GM12878 (cell line): ENCODE measurements around the gene TEX36. TPM values are rescaled to one million over a fixed set of nuclear protein-coding genes. Genes with fewer than 3 reads are reported as not detected.

Experiments
- ATAC-seq: fragments of 200-7000 bp; cut with Tn5 transposase; 3 replicates; pipeline ENCODE4 v1.9.1; 2020; ENCODE audit warnings: mild to moderate bottlenecking, moderate library complexity
- BruUV-seq: library from RNA; stranded (reverse); fragments of 400-500 nt; replicated peaks from 2 replicates; lab custom pipeline; 2021; lab: Mats Ljungman, UMichigan
- CTCF ChIA-PET: fragments of 300-600 bp; sonication (Branson Sonifier 250); formaldehyde crosslinking; extraction: SDS; loops from one replicate; lab custom pipeline; 2021; ENCODE audit warnings: inconsistent platforms; lab: Yijun Ruan, JAX
- POLR2A ChIA-PET: fragments of 350-600 bp; formaldehyde crosslinking; extraction: SDS; loops from one replicate; lab custom pipeline; 2021; ENCODE audit warnings: inconsistent platforms; lab: Charles Lee
- RAD21 ChIA-PET: fragments of 300-600 bp; sonication (Branson Sonifier 250); formaldehyde crosslinking; loops from one replicate; lab custom pipeline; 2023; ENCODE audit warnings: antibody characterized with exemption; ENCODE audit not compliant: unreplicated experiment; lab: Charles Lee
- SMC1A ChIA-PET: fragments of 300-600 bp; sonication (Branson Sonifier 250); formaldehyde crosslinking; loops from one replicate; lab custom pipeline; 2023; ENCODE audit not compliant: unreplicated experiment, uncharacterized antibody; lab: Charles Lee
- DNase-seq: peaks from one replicate; pipeline ENCODE4 v3.0.0-alpha.2; 2011; ENCODE audit warnings: low read depth, low spot score
- FAIRE-seq: peaks from 3 replicates; lab custom pipeline; 2011; peaks lifted over from hg19 to GRCh38; lab: Jason Lieb, UNC
- H2AFZ ChIP-seq: 2 replicates; pipeline ENCODE4 v1.6.0; 2011; ENCODE audit warnings: low read depth, low read length, control low read depth; ENCODE audit not compliant: control insufficient read depth
- H3K27ac ChIP-seq: 2 replicates; pipeline ENCODE4 v1.5.1; 2011; ENCODE audit warnings: control low read depth; ENCODE audit not compliant: control insufficient read depth, insufficient read depth
- H3K27me3 ChIP-seq, 2 experiments: replicated peaks in 1 of 2; 2 replicates each; pipeline versions ENCODE4 v1.6.0 to v1.6.1; 2011; ENCODE audit warnings: low read length in 1 of 2; ENCODE audit not compliant: control insufficient read depth in 2 of 2, insufficient read depth in 2 of 2
- H3K36me3 ChIP-seq, 2 experiments: 2 replicates each; pipeline ENCODE4 v1.5.1; 2011; ENCODE audit warnings: low read length in 1 of 2; ENCODE audit not compliant: control insufficient read depth in 2 of 2, insufficient read depth in 2 of 2
- H3K4me1 ChIP-seq: 2 replicates; pipeline ENCODE4 v1.6.1; 2011; ENCODE audit warnings: mild to moderate bottlenecking, low read length, moderate library complexity, mixed read lengths; ENCODE audit not compliant: control insufficient read depth, insufficient read depth
- H3K4me2 ChIP-seq: 2 replicates; pipeline ENCODE4 v1.6.0; 2011; ENCODE audit warnings: control low read depth; ENCODE audit not compliant: control insufficient read depth, insufficient read depth
- H3K4me3 ChIP-seq: fragments of 200-600 bp; sonication (generic); 2 replicates; pipeline ENCODE4 v1.5.1; 2016
- H3K79me2 ChIP-seq: 2 replicates; pipeline ENCODE4 v1.6.0; 2011; ENCODE audit warnings: low read length; ENCODE audit not compliant: control insufficient read depth, insufficient read depth
- H3K9ac ChIP-seq: 2 replicates; pipeline ENCODE4 v1.8.0; 2011; ENCODE audit warnings: low read length, control low read depth, mixed read lengths; ENCODE audit not compliant: control insufficient read depth, insufficient read depth
- H3K9me3 ChIP-seq: replicated peaks from 3 replicates; pipeline ENCODE4 v1.5.1; 2011; ENCODE audit warnings: mild to moderate bottlenecking, low read length; ENCODE audit not compliant: control insufficient read depth, insufficient read depth
- H4K20me1 ChIP-seq: 2 replicates; pipeline ENCODE4 v1.6.0; 2011; ENCODE audit not compliant: control insufficient read depth, insufficient read depth
- BHLHE40 ChIP-seq, 2 experiments: fragments of 450-650 bp in 1 of 2; IDR thresholded peaks; 2 replicates each; pipeline ENCODE4 v1.6.1; 2011 to 2017; ENCODE audit warnings: low read depth in 2 of 2, borderline replicate concordance in 1 of 2, improper control_type of control experiment in 1 of 2, low read length in 1 of 2, mild to moderate bottlenecking in 1 of 2
- CEBPB ChIP-seq, 2 experiments: fragments of 150-350 bp in 1 of 2; IDR thresholded peaks; 2 replicates each; pipeline ENCODE4 v1.6.1; 2012 to 2014; ENCODE audit warnings: low read depth in 2 of 2, low read length in 2 of 2, borderline replicate concordance in 1 of 2, inconsistent platforms in 1 of 2
- EED ChIP-seq: sonication (generic); IDR thresholded peaks from 2 replicates; pipeline ENCODE4 v1.6.1; 2016; ENCODE audit warnings: antibody characterized with exemption, low read depth
- HDAC2 ChIP-seq: fragments of 200-600 bp; sonication (generic); IDR thresholded peaks from 2 replicates; pipeline ENCODE4 v1.6.1; 2017
- IRF3 ChIP-seq: fragments of 450-650 bp; IDR thresholded peaks from 2 replicates; pipeline ENCODE4 v1.6.1; 2014; ENCODE audit warnings: mild to moderate bottlenecking
- NFYA ChIP-seq: IDR thresholded peaks from 2 replicates; pipeline ENCODE4 v1.6.1; 2011; ENCODE audit warnings: low read depth, mild to moderate bottlenecking, low read length, improper control_type of control experiment, borderline replicate concordance
- POLR2AphosphoS5 ChIP-seq: IDR thresholded peaks from 2 replicates; pipeline ENCODE4 v1.6.1; 2011; ENCODE audit warnings: mild to moderate bottlenecking, low read length, inconsistent platforms
- STAT1 ChIP-seq: fragments of 450-650 bp; conservative IDR thresholded peaks from 2 replicates; pipeline ENCODE4 v1.6.1; 2014; ENCODE audit warnings: antibody characterized with exemption, mild to moderate bottlenecking
- STAT3 ChIP-seq: IDR thresholded peaks from 2 replicates; pipeline ENCODE4 v1.6.1; 2011; ENCODE audit warnings: low read depth, low read length, improper control_type of control experiment
- ZBED1 ChIP-seq: IDR thresholded peaks from 2 replicates; pipeline ENCODE4 v1.6.1; 2016; ENCODE audit warnings: borderline replicate concordance
- ZNF217 ChIP-seq: fragments of 450-650 bp; IDR thresholded peaks from 2 replicates; pipeline ENCODE4 v1.6.1; 2017; ENCODE audit warnings: antibody characterized with exemption, mild to moderate bottlenecking
- WGBS: methylation state at CpG from one replicate; pipeline ENCODE4 v1.1.6; 2016; ENCODE audit warnings: low lambda C conversion rate; ENCODE audit not compliant: insufficient replicate concordance, insufficient coverage; ENCODE audit errors: missing lambda C conversion rate; 5-methylcytosine and 5-hydroxymethylcytosine counted together
- in situ Hi-C: fragments of 300-500 bp; cut with MboI; formaldehyde crosslinking; loops from 9 replicates; pipeline ENCODE4 v1.14.3; 2018; ENCODE audit warnings: mixed read lengths
- intact Hi-C: fragments of 100-400 bp; cut with micrococcal nuclease; formaldehyde crosslinking; loops from one replicate; pipeline ENCODE4 v1.14.2; 2022; ENCODE audit not compliant: unreplicated experiment
- polyA plus RNA-seq, 11 experiments: library from polyadenylated mRNA; depleted of rRNA in 4 of 11; unstranded in 6 of 11; stranded (reverse) in 5 of 11; fragments of >200 nt; fragmentation: Nextera tagmentation in 4 of 11; fragmentation: Illumina TruSeq in 1 of 11; extraction: Ambion mirVana in 4 of 11; extraction: Trizol in 1 of 11; gene quantifications; 1 replicate in 1 of 11; 2 replicates in 10 of 11; pipeline versions ENCODE4 v1.2.1 to v1.2.3, GENCODE V29; 2011 to 2016; ENCODE audit warnings: inconsistent platforms in 2 of 11, missing spikeins in 2 of 11, low read depth in 1 of 11
- total RNA-seq, 4 experiments: library from RNA; depleted of rRNA in 3 of 4; stranded (reverse); fragments of >200 nt in 3 of 4; fragmentation: Illumina TruSeq in 1 of 4; extraction: Trizol in 1 of 4; gene quantifications; 2 replicates each; pipeline versions ENCODE4 v1.2.1 to v1.2.3, GENCODE V29; 2013 to 2021
- TF ChIP-seq, protein P1 (sequence below): IDR thresholded peaks from 2 replicates; pipeline ENCODE4 v1.6.1; 2012; ENCODE audit warnings: low read depth, low read length, improper control_type of control experiment

TEX36 gene
- total and polyA plus RNA-seq, 10 of the 15 experiments (the other 5 are each of a cell fraction or from before 2014, with no cell fraction given) = not detected

DNA sequence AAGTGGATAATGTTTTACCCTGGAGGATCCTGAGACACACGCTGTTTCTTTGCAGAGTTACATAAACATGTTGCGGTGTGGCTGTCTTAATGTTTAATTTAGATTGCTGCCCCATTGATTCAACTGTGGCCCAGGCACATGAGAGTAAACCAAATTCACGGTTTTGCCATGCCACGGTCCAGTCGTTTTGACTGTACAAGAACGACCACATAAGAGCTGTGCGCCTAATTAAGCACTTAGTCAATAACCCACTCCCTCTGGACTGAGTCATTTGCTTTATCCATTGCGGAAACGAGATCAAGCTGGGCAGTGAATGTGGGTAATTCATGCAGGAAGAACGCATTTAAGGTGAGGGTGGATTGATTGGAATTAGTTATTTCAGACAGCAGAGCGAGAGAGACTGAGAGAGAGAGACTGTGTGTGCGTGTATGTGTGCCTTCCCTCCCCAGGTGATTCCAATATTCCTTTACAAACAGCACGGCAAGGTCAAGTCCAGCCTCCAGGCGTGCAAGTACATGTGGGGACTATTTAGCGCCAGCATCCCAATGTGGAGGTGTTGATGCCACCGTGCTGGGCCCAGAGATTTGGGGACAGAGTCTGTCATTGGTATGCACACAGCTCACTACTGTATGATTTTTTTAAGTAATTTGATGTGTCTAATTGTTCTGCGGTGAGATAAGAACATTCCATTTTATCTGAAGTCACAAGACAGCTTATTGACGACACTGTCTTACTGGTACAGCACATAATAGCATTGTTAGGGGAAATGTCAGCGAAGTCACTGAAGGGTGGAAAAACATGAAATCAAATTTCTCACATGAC lies 8.4 kb upstream of the TEX36 start (continued):
- TF ChIP-seq BHLHE40 (IDR thresholded peaks at IDR 0.05; ENCODE audit: borderline replicate concordance in 1 of 2, low read depth in 2 of 2, low read length in 1 of 2) = peak; percentile 65 to 80

DNA sequence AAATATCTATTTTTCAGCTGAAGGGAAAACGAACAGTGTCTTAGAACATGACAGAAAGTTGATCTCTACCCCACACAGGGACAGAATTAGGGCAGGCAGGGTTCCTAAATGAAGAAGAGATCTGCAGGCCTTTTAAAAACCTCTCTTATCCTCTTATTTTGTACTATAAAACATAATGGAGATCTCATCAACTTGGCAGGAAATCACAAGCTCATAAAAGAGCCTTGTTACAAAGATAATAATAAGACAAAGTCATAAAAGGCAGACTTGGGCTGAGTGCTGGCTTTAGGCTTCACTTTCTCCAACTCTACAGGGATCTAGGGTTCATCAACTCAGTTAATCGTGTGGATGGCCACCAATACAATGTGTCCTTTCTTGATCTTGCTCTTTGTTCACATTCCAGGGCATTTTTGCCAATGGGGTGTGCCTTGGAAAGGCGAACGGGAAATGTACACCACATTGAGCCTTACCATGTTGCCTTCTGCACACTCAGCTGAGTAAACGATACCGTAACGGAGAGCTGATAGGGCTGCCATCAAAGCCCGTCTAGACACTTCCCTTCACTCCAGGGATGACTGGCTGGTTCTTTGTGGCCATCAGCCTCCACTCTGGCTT lies 7.1 kb upstream of the TEX36 start:
- in situ Hi-C loops = no loop called here
- RAD21 ChIA-PET = no interaction called here
- FAIRE-seq = no peak

More for the DNA sequence above, 7.1 kb upstream of the TEX36 start:
- Histone ChIP-seq H3K4me3 (no peak overlapping the region), H2AFZ (no peak overlapping the region), H3K9me3 (no peaks in the 10 kb centered on the region), H3K9ac (no peak overlapping the region), H4K20me1 (no peaks in the 10 kb centered on the region), H3K4me2 (no peak overlapping the region), H3K79me2 (no peaks in the 10 kb centered on the region), H3K36me3 (no peaks in the 10 kb centered on the region), H3K27me3 (peaks cover 0 to 2% of the 10 kb centered on the region in 2 experiments; a peak in 1 of 4 replicates), H3K27ac (no peak overlapping the region), H3K4me1 (no peaks in the 10 kb centered on the region)
- TF ChIP-seq STAT3 (no peak), HDAC2 (no peak), NFYA (no peak), ZBED1 (no peak), ZNF217 (no peak), EED (no peak), CEBPB (IDR thresholded peaks at IDR 0.05; ENCODE audit: borderline replicate concordance in 1 of 2, low read depth in 2 of 2, low read length in 2 of 2) (no peak), STAT1 (no peak), IRF3 (no peak), POLR2AphosphoS5 (no peak)
- TF ChIP-seq, protein P1, sequence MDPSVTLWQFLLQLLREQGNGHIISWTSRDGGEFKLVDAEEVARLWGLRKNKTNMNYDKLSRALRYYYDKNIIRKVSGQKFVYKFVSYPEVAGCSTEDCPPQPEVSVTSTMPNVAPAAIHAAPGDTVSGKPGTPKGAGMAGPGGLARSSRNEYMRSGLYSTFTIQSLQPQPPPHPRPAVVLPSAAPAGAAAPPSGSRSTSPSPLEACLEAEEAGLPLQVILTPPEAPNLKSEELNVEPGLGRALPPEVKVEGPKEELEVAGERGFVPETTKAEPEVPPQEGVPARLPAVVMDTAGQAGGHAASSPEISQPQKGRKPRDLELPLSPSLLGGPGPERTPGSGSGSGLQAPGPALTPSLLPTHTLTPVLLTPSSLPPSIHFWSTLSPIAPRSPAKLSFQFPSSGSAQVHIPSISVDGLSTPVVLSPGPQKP = no peak
- DNase-seq (no peak), ATAC-seq (no peak)
- whole genome bisulfite sequencing = 54% methylated on average over 8 of the region's 8 CpGs
- ChIA-PET SMC1A (interaction anchor here (0.8 kb wide), 1 partner anchor 10 kb away, joined by 3 read pairs; no protein-coding TSS in a partner anchor), POLR2A (no interaction called here), CTCF (no interaction called here)
- intact Hi-C loops = no loop called here
- BruUV-seq = no TSS peak
